Right atrium auricular region (tissue), 2 donors: ENCODE data around the gene LAMA2. TPM values are rescaled to one million over a fixed set of nuclear protein-coding genes. Genes with fewer than 3 reads are reported as not detected.

Experiments
- DNase-seq: peaks from one replicate; pipeline ENCODE4 v3.0.0-alpha.2; 2019; ENCODE audit warnings: low spot score
- H3K27ac ChIP-seq, 2 donors: fragments of 200-600 bp; sonication (generic); 1 replicate in 1 of 2; 2 replicates in 1 of 2; pipeline ENCODE4 v1.5.1; 2016 to 2019
- H3K27me3 ChIP-seq, 2 donors: fragments of 200-600 bp; sonication (generic); one replicate each; pipeline versions ENCODE4 v1.5.1 to v1.6.0; 2017 to 2019
- H3K36me3 ChIP-seq: fragments of 200-600 bp; sonication (generic); one replicate; pipeline ENCODE4 v1.5.1; 2016
- H3K4me1 ChIP-seq, 2 donors: fragments of 200-600 bp; sonication (generic); one replicate each; pipeline versions ENCODE4 v1.5.1 to v1.6.0; 2017 to 2019
- H3K4me3 ChIP-seq, 2 donors: fragments of 200-600 bp; sonication (generic); 1 replicate in 1 of 2; 2 replicates in 1 of 2; pipeline ENCODE4 v1.5.1; 2017 to 2019; ENCODE audit warnings: mild to moderate bottlenecking in 1 of 2, moderate library complexity in 1 of 2
- H3K9me3 ChIP-seq, 2 donors: fragments of 200-600 bp; sonication (generic); one replicate each; pipeline ENCODE4 v1.5.1; 2019
- CTCF ChIP-seq, 2 donors: fragments of 200-600 bp; sonication (generic); IDR thresholded peaks; one replicate each; pipeline ENCODE4 v1.5.1; 2019; ENCODE audit warnings: antibody characterized with exemption in 2 of 2
- total RNA-seq, 2 donors: library from RNA; depleted of rRNA; stranded (reverse); fragments of >200 nt; gene quantifications; one replicate each; pipeline ENCODE4 v1.1.0, GENCODE V29; 2016

The LAMA2 gene, protein sequence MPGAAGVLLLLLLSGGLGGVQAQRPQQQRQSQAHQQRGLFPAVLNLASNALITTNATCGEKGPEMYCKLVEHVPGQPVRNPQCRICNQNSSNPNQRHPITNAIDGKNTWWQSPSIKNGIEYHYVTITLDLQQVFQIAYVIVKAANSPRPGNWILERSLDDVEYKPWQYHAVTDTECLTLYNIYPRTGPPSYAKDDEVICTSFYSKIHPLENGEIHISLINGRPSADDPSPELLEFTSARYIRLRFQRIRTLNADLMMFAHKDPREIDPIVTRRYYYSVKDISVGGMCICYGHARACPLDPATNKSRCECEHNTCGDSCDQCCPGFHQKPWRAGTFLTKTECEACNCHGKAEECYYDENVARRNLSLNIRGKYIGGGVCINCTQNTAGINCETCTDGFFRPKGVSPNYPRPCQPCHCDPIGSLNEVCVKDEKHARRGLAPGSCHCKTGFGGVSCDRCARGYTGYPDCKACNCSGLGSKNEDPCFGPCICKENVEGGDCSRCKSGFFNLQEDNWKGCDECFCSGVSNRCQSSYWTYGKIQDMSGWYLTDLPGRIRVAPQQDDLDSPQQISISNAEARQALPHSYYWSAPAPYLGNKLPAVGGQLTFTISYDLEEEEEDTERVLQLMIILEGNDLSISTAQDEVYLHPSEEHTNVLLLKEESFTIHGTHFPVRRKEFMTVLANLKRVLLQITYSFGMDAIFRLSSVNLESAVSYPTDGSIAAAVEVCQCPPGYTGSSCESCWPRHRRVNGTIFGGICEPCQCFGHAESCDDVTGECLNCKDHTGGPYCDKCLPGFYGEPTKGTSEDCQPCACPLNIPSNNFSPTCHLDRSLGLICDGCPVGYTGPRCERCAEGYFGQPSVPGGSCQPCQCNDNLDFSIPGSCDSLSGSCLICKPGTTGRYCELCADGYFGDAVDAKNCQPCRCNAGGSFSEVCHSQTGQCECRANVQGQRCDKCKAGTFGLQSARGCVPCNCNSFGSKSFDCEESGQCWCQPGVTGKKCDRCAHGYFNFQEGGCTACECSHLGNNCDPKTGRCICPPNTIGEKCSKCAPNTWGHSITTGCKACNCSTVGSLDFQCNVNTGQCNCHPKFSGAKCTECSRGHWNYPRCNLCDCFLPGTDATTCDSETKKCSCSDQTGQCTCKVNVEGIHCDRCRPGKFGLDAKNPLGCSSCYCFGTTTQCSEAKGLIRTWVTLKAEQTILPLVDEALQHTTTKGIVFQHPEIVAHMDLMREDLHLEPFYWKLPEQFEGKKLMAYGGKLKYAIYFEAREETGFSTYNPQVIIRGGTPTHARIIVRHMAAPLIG (N-terminal part only)
- 100 to 1,000 TPM; 150 to 166 TPM for total RNA-seq

GRCh38 chr6:128882991-128883611 is at the start of gene LAMA2:
LAMA2 (plus strand) TSS chr6:128883138; CDS start chr6:128883246, 108 bp downstream.
- peak within 1 kb of the TSS; percentile 84 to 87 for H3K27ac ChIP-seq
- no peaks in the 10 kb centered on the region for H3K36me3 ChIP-seq
- H3K9me3 ChIP-seq = no peaks in the 10 kb centered on the region
- peak; percentile 15 to 63 for TF ChIP-seq CTCF (IDR thresholded peaks at IDR 0.05)
- H3K4me3 ChIP-seq = peak within 1 kb of the TSS; percentile 61 to 65
- peaks cover 0 to 10% of the 10 kb centered on the region in 2 donors for H3K4me1 ChIP-seq
- DNase-seq = peak; percentile 89
- H3K27me3 ChIP-seq = no peaks in the 10 kb centered on the region

DNA sequence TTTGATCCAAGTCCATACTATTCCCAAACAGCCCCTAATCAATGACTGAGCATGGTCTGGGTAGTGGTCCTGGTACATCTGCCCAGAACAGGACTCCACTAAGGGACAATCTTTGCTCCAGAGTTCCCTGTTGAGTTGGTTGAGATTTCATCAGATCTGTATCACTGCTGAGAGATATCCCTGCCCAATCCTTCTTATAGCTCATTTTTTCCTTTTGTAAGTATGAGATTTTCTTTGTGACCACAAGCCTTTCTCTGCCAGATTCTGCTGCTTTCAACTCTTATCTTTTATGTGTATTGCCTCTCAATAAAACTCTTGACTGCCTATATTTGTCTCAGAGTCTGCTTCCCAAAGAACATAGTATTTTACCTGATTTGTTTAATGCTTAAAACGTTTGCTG is 46.2 kb upstream of the LAMA2 start:
- Histone ChIP-seq H3K27me3 (no peaks in the 10 kb centered on the region), H3K36me3 (no peaks in the 10 kb centered on the region), H3K4me1 (no peaks in the 10 kb centered on the region), H3K27ac (no peak overlapping the region), H3K4me3 (no peak overlapping the region), H3K9me3 (no peaks in the 10 kb centered on the region)
- no peak for TF ChIP-seq CTCF (IDR thresholded peaks at IDR 0.05)
- DNase-seq = no peak

GRCh38 chr6:128841518-128841917 is 41.4 kb upstream of the LAMA2 start:
- Histone ChIP-seq H3K9me3 (no peaks in the 10 kb centered on the region), H3K27me3 (no peaks in the 10 kb centered on the region), H3K36me3 (no peaks in the 10 kb centered on the region), H3K4me3 (no peak overlapping the region), H3K4me1 (no peaks in the 10 kb centered on the region), H3K27ac (no peak overlapping the region)
- DNase-seq = no peak
- no peak for TF ChIP-seq CTCF (IDR thresholded peaks at IDR 0.05)

DNA sequence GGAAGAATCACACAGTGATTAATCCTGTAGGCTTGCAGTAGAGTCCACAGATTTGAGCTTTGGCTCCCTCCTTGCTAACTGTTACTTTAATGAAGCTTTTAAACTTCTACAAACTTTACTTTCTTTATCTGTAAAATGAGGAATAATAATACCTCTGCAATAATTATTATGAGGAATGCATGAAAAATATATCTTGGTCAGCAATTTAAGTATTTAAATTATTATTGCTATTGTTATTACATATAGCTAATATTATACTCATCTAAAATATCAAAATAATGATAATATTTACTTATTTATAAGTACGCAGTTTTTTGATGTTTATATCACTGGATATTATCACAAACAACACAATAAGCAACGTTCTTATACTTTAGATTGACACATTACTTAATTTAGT is 38.3 kb upstream of the LAMA2 start:
- no peak for TF ChIP-seq CTCF (IDR thresholded peaks at IDR 0.05)
- peaks cover 0 to 10% of the 10 kb centered on the region in 2 donors for H3K4me1 ChIP-seq
- no peak for DNase-seq
- no peaks in the 10 kb centered on the region for H3K36me3 ChIP-seq
- H3K27ac ChIP-seq = no peak overlapping the region
- H3K4me3 ChIP-seq = no peak overlapping the region
- H3K9me3 ChIP-seq = no peaks in the 10 kb centered on the region
- H3K27me3 ChIP-seq = no peaks in the 10 kb centered on the region
